ENCODE data around the gene INPP5E.

DNA sequence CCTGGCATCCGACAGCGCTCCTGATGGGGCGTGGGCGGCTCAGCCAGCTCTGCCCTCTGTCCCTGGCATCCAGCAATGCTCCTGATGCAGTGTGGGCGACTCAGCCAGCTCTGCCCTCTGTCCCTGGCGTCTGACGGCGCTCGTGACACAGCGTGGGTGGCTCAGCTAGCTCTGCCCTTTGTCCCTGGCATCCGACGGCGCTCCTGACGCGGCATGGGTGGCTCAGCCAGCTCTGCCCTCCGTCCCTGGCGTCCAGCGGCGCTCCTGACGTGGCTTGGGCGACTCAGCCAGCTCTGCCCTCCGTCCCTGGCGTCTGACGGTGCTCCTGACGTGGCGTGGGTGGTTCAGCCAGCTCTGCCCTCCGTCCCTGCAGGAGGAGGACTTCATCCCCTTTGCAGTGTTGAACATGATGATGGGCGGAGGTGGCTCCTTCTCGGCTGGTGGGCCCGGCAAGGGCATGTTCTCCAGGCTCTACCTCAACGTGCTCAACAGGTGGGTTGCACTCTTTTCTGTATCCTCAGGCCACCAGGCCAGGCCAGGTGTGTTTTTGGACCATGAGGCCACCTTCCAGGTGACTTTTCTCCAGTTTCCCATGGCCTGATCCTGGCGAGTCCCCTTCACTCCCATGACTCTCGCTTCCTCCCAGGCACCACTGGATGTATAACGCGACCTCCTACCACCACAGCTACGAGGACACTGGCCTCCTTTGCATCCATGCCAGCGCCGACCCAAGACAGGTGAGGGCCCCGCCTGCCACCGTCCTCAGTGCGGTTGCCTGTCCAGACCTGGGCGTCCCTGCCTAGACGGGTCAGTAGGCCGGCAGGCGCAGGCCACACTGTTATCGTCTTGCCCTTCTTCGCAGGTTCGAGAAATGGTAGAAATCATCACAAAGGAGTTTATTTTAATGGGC is 21.2 kb downstream of the INPP5E start:
- no peak for TF ChIP-seq POLR2A (IDR thresholded peaks at IDR 0.05)
- TF ChIP-seq, protein P1, sequence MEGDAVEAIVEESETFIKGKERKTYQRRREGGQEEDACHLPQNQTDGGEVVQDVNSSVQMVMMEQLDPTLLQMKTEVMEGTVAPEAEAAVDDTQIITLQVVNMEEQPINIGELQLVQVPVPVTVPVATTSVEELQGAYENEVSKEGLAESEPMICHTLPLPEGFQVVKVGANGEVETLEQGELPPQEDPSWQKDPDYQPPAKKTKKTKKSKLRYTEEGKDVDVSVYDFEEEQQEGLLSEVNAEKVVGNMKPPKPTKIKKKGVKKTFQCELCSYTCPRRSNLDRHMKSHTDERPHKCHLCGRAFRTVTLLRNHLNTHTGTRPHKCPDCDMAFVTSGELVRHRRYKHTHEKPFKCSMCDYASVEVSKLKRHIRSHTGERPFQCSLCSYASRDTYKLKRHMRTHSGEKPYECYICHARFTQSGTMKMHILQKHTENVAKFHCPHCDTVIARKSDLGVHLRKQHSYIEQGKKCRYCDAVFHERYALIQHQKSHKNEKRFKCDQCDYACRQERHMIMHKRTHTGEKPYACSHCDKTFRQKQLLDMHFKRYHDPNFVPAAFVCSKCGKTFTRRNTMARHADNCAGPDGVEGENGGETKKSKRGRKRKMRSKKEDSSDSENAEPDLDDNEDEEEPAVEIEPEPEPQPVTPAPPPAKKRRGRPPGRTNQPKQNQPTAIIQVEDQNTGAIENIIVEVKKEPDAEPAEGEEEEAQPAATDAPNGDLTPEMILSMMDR (IDR thresholded peaks at IDR 0.05) = no peak
